GM23248 (cell line): ENCODE data around the gene TMEM191C.
"Not testable (repeated sequence)": the region's sequence is repeated elsewhere in the genome, so short reads cannot be mapped to it uniquely, and the experiment has no call there.

Source experiments
- EZH2 ChIP-seq: fragments of 200-600 bp; sonication (generic); IDR thresholded peaks from 2 replicates; pipeline ENCODE4 v1.6.1; 2018; ENCODE audit warnings: antibody characterized with exemption, mild to moderate bottlenecking; ENCODE audit not compliant: insufficient read depth, poor library complexity, severe bottlenecking
- EZH2phosphoT487 ChIP-seq: fragments of 200-600 bp; sonication (generic); IDR thresholded peaks from 2 replicates; pipeline ENCODE4 v1.6.1; 2018; ENCODE audit warnings: antibody characterized with exemption, moderate library complexity, mild to moderate bottlenecking, low read depth; ENCODE audit not compliant: insufficient read depth

DNA sequence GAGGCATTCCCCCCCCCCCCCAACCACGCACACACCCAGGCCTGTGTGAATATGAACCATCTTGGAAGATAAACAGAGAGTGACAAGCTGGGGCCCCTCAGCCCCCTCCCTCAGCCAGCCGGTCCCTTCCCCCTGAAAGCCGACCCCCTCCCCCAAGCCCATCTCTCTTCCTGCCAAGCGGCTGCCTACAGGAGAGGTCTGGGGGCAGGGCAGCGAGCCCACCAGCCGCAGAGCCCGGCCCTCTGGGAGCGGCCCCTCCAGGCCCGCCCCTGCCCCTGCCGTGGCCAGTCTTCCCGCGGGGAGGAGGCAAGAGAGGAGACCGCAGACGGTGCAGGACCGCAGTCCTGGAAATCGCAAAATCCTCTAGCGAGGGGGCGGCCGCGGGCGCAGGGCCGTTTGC lies 49.3 kb downstream of the TMEM191C start:
- not testable (repeated sequence) for TF ChIP-seq EZH2phosphoT487, EZH2
